ENCODE measurements around the gene MGST1. TPM values are rescaled to one million over a fixed set of nuclear protein-coding genes. Genes with fewer than 3 reads are reported as not detected.
"Not testable (repeated sequence)": the region's sequence is repeated elsewhere in the genome, so short reads cannot be mapped to it uniquely, and the experiment has no call there.

MGST1 gene
- total RNA-seq, 4 donors from 2014 or later = 384 to 1,725 (median 624) TPM

- DNase-seq (ENCODE audit: low spot score) (no peak), ATAC-seq (ENCODE audit: low FRiP score) (no peak)
- no peak for TF ChIP-seq CTCF (IDR thresholded peaks at IDR 0.05)
Observed at GRCh38 chr12:16361142-16361783, 13.8 kb downstream of the MGST1 start.

GRCh38 chr12:16362550-16362949 is 15.1 kb downstream of the MGST1 start:
- no peak for ATAC-seq (ENCODE audit: low FRiP score)
- no peak for TF ChIP-seq CTCF (IDR thresholded peaks at IDR 0.05)
- DNase-seq (ENCODE audit: low spot score) = no peak

- ATAC-seq (ENCODE audit: low FRiP score) = no peak
- no peak for TF ChIP-seq CTCF (IDR thresholded peaks at IDR 0.05)
- no peak for DNase-seq (ENCODE audit: low spot score)
Observed at GRCh38 chr12:16369156-16369555, 21.7 kb downstream of the MGST1 start.

- DNase-seq (ENCODE audit: low spot score) (no peak), ATAC-seq (ENCODE audit: low FRiP score) (no peak)
- no peak for TF ChIP-seq CTCF (IDR thresholded peaks at IDR 0.05)
Observed at GRCh38 chr12:16370096-16370495, 22.7 kb downstream of the MGST1 start.

- not testable (repeated sequence) for ATAC-seq (ENCODE audit: low FRiP score); DNase-seq (ENCODE audit: low spot score)
Observed at GRCh38 chr12:16382652-16383312, 35.3 kb downstream of the MGST1 start.

- ATAC-seq (ENCODE audit: low FRiP score) (no peak), DNase-seq (ENCODE audit: low spot score) (no peak)
- TF ChIP-seq CTCF (IDR thresholded peaks at IDR 0.05) = no peak
Observed at GRCh38 chr12:16384732-16385131, 37.3 kb downstream of the MGST1 start.

- ATAC-seq (ENCODE audit: low FRiP score) (peak; percentile 44), DNase-seq (ENCODE audit: low spot score) (no peak)
- TF ChIP-seq CTCF (IDR thresholded peaks at IDR 0.05) = no peak
Observed at GRCh38 chr12:16385782-16386646, 38.6 kb downstream of the MGST1 start.
